Right atrium auricular region (tissue), 2 donors: ENCODE results near the gene MAP2K5. TPM values are rescaled to one million over a fixed set of nuclear protein-coding genes. Genes with fewer than 3 reads are reported as not detected.

Experiments used
- DNase-seq: peaks from one replicate; pipeline ENCODE4 v3.0.0-alpha.2; 2019; ENCODE audit warnings: low spot score
- H3K27ac ChIP-seq, 2 donors: fragments of 200-600 bp; sonication (generic); 1 replicate in 1 of 2; 2 replicates in 1 of 2; pipeline ENCODE4 v1.5.1; 2016 to 2019
- H3K27me3 ChIP-seq, 2 donors: fragments of 200-600 bp; sonication (generic); one replicate each; pipeline versions ENCODE4 v1.5.1 to v1.6.0; 2017 to 2019
- H3K36me3 ChIP-seq: fragments of 200-600 bp; sonication (generic); one replicate; pipeline ENCODE4 v1.5.1; 2016
- H3K4me1 ChIP-seq, 2 donors: fragments of 200-600 bp; sonication (generic); one replicate each; pipeline versions ENCODE4 v1.5.1 to v1.6.0; 2017 to 2019
- H3K4me3 ChIP-seq, 2 donors: fragments of 200-600 bp; sonication (generic); 1 replicate in 1 of 2; 2 replicates in 1 of 2; pipeline ENCODE4 v1.5.1; 2017 to 2019; ENCODE audit warnings: mild to moderate bottlenecking in 1 of 2, moderate library complexity in 1 of 2
- H3K9me3 ChIP-seq, 2 donors: fragments of 200-600 bp; sonication (generic); one replicate each; pipeline ENCODE4 v1.5.1; 2019
- CTCF ChIP-seq, 2 donors: fragments of 200-600 bp; sonication (generic); IDR thresholded peaks; one replicate each; pipeline ENCODE4 v1.5.1; 2019; ENCODE audit warnings: antibody characterized with exemption in 2 of 2
- total RNA-seq, 2 donors: library from RNA; depleted of rRNA; stranded (reverse); fragments of >200 nt; gene quantifications; one replicate each; pipeline ENCODE4 v1.1.0, GENCODE V29; 2016

The MAP2K5 gene
- total RNA-seq, 2 donors from 2014 or later: 5.8 to 6.7 TPM

GRCh38 chr15:67563092-67563491, 20.6 kb downstream of the MAP2K5 start:
- H3K4me3 ChIP-seq: no peak overlapping the region
- H3K4me1 ChIP-seq: no peaks in the 10 kb centered on the region
- TF ChIP-seq CTCF (IDR thresholded peaks at IDR 0.05): no peak
- H3K27ac ChIP-seq: no peak overlapping the region
- peaks cover 0 to under 1% of the 10 kb centered on the region in 2 donors for H3K9me3 ChIP-seq
- no peaks in the 10 kb centered on the region for H3K36me3 ChIP-seq
- DNase-seq: no peak
- no peaks in the 10 kb centered on the region for H3K27me3 ChIP-seq

DNA sequence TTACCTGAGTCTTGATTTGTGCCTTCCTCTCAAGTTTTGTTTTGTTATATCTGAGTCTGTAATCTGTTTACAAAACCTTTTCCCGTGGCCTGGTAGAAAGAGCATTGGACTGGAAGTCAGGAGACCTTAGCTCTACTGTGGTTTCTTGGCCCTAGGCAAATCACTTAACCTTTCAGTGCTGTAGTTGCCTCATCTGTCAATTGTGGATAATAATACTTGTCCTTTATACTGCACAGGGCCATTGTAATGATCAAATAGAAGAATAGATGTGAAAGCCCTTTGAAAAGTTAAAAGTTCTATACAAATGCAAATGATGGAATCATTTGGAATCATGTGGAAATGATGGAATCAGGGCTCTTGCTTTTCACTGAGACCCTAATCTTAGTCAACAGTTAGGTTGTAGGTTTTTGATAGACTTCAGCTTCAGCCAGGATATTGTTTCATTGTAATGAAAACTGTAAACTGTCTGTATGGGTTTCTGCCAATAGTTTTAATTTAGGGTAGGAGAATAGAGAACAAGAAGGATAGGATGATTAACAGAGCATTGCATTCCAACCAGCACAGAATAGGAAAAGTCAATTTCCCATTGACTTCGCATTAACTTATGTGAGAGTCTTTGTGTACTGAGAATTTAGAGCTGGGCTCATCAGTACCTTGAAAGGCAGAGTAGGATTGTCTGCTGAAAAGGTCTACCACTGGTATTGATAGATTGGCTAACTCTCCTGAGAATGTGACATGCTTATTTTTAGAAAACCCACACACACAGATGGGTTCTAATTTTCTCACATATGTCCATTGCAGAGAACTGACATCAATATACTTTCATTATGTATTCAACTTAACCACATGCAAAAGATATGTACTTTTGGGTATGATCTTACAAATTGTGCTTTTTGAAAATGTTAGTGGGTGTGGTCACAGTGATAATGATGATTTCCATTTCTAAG, 21.8 kb downstream of the MAP2K5 start:
- DNase-seq: no peak
- no peak overlapping the region for H3K27ac ChIP-seq
- no peak overlapping the region for H3K4me3 ChIP-seq
- H3K4me1 ChIP-seq: no peaks in the 10 kb centered on the region
- no peaks in the 10 kb centered on the region for H3K27me3 ChIP-seq
- no peaks in the 10 kb centered on the region for H3K36me3 ChIP-seq
- TF ChIP-seq CTCF (IDR thresholded peaks at IDR 0.05): no peak
- no peaks in the 10 kb centered on the region for H3K9me3 ChIP-seq

- no peaks in the 10 kb centered on the region for H3K36me3 ChIP-seq
- H3K27ac ChIP-seq: no peak overlapping the region
- DNase-seq: no peak
- H3K27me3 ChIP-seq: no peaks in the 10 kb centered on the region
- H3K9me3 ChIP-seq: no peaks in the 10 kb centered on the region
- no peak for TF ChIP-seq CTCF (IDR thresholded peaks at IDR 0.05)
- no peaks in the 10 kb centered on the region for H3K4me1 ChIP-seq
- no peak overlapping the region for H3K4me3 ChIP-seq
Measured at GRCh38 chr15:67564968-67565345, 22.5 kb downstream of the MAP2K5 start.

- no peak for DNase-seq
- Histone ChIP-seq H3K4me1 (no peaks in the 10 kb centered on the region), H3K4me3 (no peak overlapping the region), H3K27me3 (no peaks in the 10 kb centered on the region), H3K9me3 (no peaks in the 10 kb centered on the region), H3K36me3 (no peaks in the 10 kb centered on the region), H3K27ac (peak overlapping the region in 1 of 2 donors; percentile 19)
- no peak for TF ChIP-seq CTCF (IDR thresholded peaks at IDR 0.05)
Measured at GRCh38 chr15:67569668-67570067, 27.2 kb downstream of the MAP2K5 start.

GRCh38 chr15:67570875-67571647, 28.6 kb downstream of the MAP2K5 start:
- no peak for TF ChIP-seq CTCF (IDR thresholded peaks at IDR 0.05)
- H3K36me3 ChIP-seq: no peaks in the 10 kb centered on the region
- no peaks in the 10 kb centered on the region for H3K27me3 ChIP-seq
- DNase-seq: no peak
- H3K4me3 ChIP-seq: no peak overlapping the region
- no peak overlapping the region for H3K27ac ChIP-seq
- no peaks in the 10 kb centered on the region for H3K9me3 ChIP-seq
- H3K4me1 ChIP-seq: no peaks in the 10 kb centered on the region
